HG03469 (cell line): ENCODE measurements around the gene CHL1.

Experiments
- ATAC-seq: cut with Tn5 transposase; IDR thresholded peaks from one replicate; pipeline ENCODE4 v1.9.1; 2021; ENCODE audit warnings: mild to moderate bottlenecking, moderate library complexity, moderate number of reproducible peaks; ENCODE audit not compliant: unreplicated experiment

The CHL1 gene

GRCh38 chr3:380801-381200 lies 184.2 kb downstream of the CHL1 start:
- ATAC-seq: no peak

GRCh38 chr3:385151-385550 lies 188.6 kb downstream of the CHL1 start:
- ATAC-seq: no peak

- ATAC-seq: no peak
These were observed 198.2 kb downstream of the CHL1 start for GRCh38 chr3:394775-395174.

- no peak for ATAC-seq
These were observed 199.7 kb downstream of the CHL1 start for GRCh38 chr3:396293-396692.

- no peak for ATAC-seq
These were observed 203.1 kb downstream of the CHL1 start for GRCh38 chr3:399647-400046.

GRCh38 chr3:403826-404225 lies 207.3 kb downstream of the CHL1 start:
- ATAC-seq: no peak

- ATAC-seq: no peak
These were observed 212.4 kb downstream of the CHL1 start for GRCh38 chr3:409011-409410.

GRCh38 chr3:411226-411625 lies 214.7 kb downstream of the CHL1 start:
- no peak for ATAC-seq

GRCh38 chr3:414063-414462 lies 217.5 kb downstream of the CHL1 start:
- ATAC-seq: no peak

GRCh38 chr3:418239-418929 lies 221.8 kb downstream of the CHL1 start:
- no peak for ATAC-seq

- peak; percentile 65 for ATAC-seq
These were observed 224.0 kb downstream of the CHL1 start for GRCh38 chr3:420584-420983.

- no peak for ATAC-seq
These were observed 228.5 kb downstream of the CHL1 start for GRCh38 chr3:425079-425478.

- no peak for ATAC-seq
These were observed 229.5 kb downstream of the CHL1 start for GRCh38 chr3:426072-426471.

GRCh38 chr3:427128-427527 lies 230.6 kb downstream of the CHL1 start:
- ATAC-seq: no peak

GRCh38 chr3:430186-430585 lies 233.6 kb downstream of the CHL1 start:
- no peak for ATAC-seq

- ATAC-seq: no peak
These were observed 238.6 kb downstream of the CHL1 start for GRCh38 chr3:435161-435560.

GRCh38 chr3:436053-436452 lies 239.5 kb downstream of the CHL1 start:
- no peak for ATAC-seq

- no peak for ATAC-seq
These were observed 244.3 kb downstream of the CHL1 start for GRCh38 chr3:440826-441225.

GRCh38 chr3:445960-446359 lies 249.4 kb downstream of the CHL1 start:
- ATAC-seq: no peak

GRCh38 chr3:447671-448070 lies 251.1 kb downstream of the CHL1 start:
- ATAC-seq: no peak

- ATAC-seq: no peak
These were observed 253.1 kb downstream of the CHL1 start for GRCh38 chr3:449711-450110.

GRCh38 chr3:452221-452620 lies 255.7 kb downstream of the CHL1 start:
- ATAC-seq: no peak

- ATAC-seq: no peak
These were observed 256.5 kb downstream of the CHL1 start for GRCh38 chr3:453106-453505.
